Panc1 (cell line): ENCODE measurements around the gene TRIM17. TPM values are rescaled to one million over a fixed set of nuclear protein-coding genes. Genes with fewer than 3 reads are reported as not detected.

Source experiments
- ATAC-seq: fragments of 200-7000 bp; cut with Tn5 transposase; 2 replicates; pipeline ENCODE4 v1.9.1; 2020; ENCODE audit warnings: mild to moderate bottlenecking, moderate library complexity
- BruUV-seq: library from RNA; stranded (reverse); fragments of 400-500 nt; replicated peaks from 2 replicates; lab custom pipeline; 2021; lab: Mats Ljungman, UMichigan
- CTCF ChIA-PET: fragments of 300-600 bp; sonication (Branson Sonifier 250); formaldehyde crosslinking; loops from one replicate; lab custom pipeline; 2022; ENCODE audit warnings: antibody characterized with exemption; lab: Charles Lee
- POLR2A ChIA-PET: fragments of 300-600 bp; sonication (Branson Sonifier 250); formaldehyde crosslinking; loops from one replicate; lab custom pipeline; 2022; ENCODE audit warnings: antibody characterized with exemption; lab: Charles Lee
- DNase-seq: peaks from one replicate; pipeline ENCODE4 v3.0.0-alpha.2; 2010; ENCODE audit warnings: low read depth, low spot score
- H3K27ac ChIP-seq: 2 replicates; pipeline ENCODE4 v1.5.1; 2011; ENCODE audit warnings: mild to moderate bottlenecking, low read length, inconsistent platforms
- H3K27me3 ChIP-seq: fragments of 200-500 bp; sonication (Bioruptor generic); 2 replicates; pipeline ENCODE4 v1.6.0; 2014; ENCODE audit warnings: low read length, inconsistent platforms; ENCODE audit not compliant: control insufficient read depth, insufficient read depth
- H3K36me3 ChIP-seq: fragments of 200-500 bp; sonication (Bioruptor generic); 2 replicates; pipeline ENCODE4 v1.5.1; 2014; ENCODE audit warnings: inconsistent platforms, mild to moderate bottlenecking, low read length, moderate library complexity; ENCODE audit not compliant: control insufficient read depth, insufficient read depth
- H3K4me1 ChIP-seq: 2 replicates; pipeline ENCODE4 v1.5.1; 2011; ENCODE audit warnings: inconsistent platforms, mild to moderate bottlenecking, low read length, moderate library complexity; ENCODE audit not compliant: control insufficient read depth, insufficient read depth
- H3K4me3 ChIP-seq, 2 experiments: 2 replicates each; pipeline ENCODE4 v1.5.1; 2011 to 2012; ENCODE audit warnings: low read depth in 2 of 2, low read length in 2 of 2, mild to moderate bottlenecking in 2 of 2, inconsistent platforms in 1 of 2, moderate library complexity in 1 of 2
- H3K9me3 ChIP-seq: fragments of 200-500 bp; sonication (Bioruptor generic); 2 replicates; pipeline ENCODE4 v1.5.1; 2014; ENCODE audit warnings: low read depth, mild to moderate bottlenecking, inconsistent platforms, low read length, moderate library complexity; ENCODE audit not compliant: control insufficient read depth, insufficient read depth
- POLR2AphosphoS5 ChIP-seq: IDR thresholded peaks from 2 replicates; pipeline ENCODE4 v1.6.1; 2012; ENCODE audit warnings: mild to moderate bottlenecking, low read depth, low read length, moderate library complexity
- SIN3A ChIP-seq: IDR thresholded peaks from 2 replicates; pipeline ENCODE4 v1.6.1; 2012; ENCODE audit warnings: low read depth, mild to moderate bottlenecking, low read length, moderate library complexity, borderline replicate concordance; ENCODE audit not compliant: insufficient read depth
- TCF7L2 ChIP-seq: IDR thresholded peaks from 2 replicates; pipeline ENCODE4 v1.6.1; 2011; ENCODE audit warnings: mild to moderate bottlenecking, low read depth, low read length, inconsistent platforms
- in situ Hi-C: cut with HindIII; loops from 2 replicates; pipeline ENCODE4 v1.10.0; 2016; ENCODE audit warnings: low sequenced_read_pairs, low pct_unique_long_range_greater_than_20kb
- intact Hi-C: fragments of 100-400 bp; cut with micrococcal nuclease; formaldehyde crosslinking; loops from one replicate; pipeline ENCODE4 v1.10.0; 2022; ENCODE audit not compliant: unreplicated experiment
- total RNA-seq: library from RNA; stranded (reverse); gene quantifications from one replicate; pipeline ENCODE4 v1.2.1, GENCODE V29; 2021; ENCODE audit not compliant: unreplicated experiment
- TF ChIP-seq, protein P1 (sequence below): fragments of 450-650 bp; IDR thresholded peaks from 2 replicates; pipeline ENCODE4 v1.5.1; 2017; ENCODE audit warnings: mild to moderate bottlenecking
- TF ChIP-seq, protein P2 (sequence below), 2 experiments: IDR thresholded peaks; 2 replicates each; pipeline ENCODE4 v1.6.1; 2011 to 2012; ENCODE audit warnings: low read depth in 2 of 2, control low read depth in 1 of 2, low read length in 1 of 2, mild to moderate bottlenecking in 1 of 2, moderate library complexity in 1 of 2; ENCODE audit not compliant: insufficient read depth in 1 of 2

Gene TRIM17
- total RNA-seq, 1 experiment from 2014 or later: 1.2 TPM

DNA sequence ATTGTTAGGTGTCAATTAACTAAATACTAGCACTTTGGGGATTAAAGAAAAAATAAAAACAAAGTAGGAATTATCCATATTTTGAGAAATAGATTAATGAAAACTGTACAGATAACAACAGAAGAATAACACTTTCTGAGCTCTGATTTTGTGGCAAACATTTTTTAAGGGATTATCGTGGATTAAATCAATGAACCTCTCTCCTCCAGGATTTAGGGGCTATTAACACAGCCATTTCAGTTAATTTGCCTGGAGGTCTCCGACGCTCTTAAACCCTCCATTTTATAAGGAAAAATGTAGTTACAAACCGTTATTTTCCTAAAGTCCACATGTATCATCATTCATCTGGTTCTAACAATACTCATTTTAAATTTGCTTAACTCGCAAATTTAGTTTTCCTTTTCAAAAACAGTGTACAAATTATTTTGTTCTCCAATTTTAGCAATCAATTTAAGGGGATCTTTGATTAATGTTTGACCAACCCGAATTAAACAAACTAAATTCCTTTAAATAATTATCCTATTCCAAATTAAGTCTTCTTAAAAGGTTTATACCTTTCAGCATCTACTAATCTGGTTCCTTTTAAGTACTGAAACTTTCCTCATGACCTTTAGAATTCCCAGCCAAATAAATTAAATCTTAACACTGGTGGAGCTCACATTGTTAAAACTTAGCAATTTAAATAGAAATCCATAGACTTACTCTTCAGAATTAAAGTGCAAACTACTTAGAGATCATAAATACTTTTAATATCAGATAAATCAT is 39.8 kb upstream of the TRIM17 start:
- ChIA-PET POLR2A (no interaction called here), CTCF (no interaction called here)
- TF ChIP-seq TCF7L2 (no peak), SIN3A (no peak)
- TF ChIP-seq, protein P1, sequence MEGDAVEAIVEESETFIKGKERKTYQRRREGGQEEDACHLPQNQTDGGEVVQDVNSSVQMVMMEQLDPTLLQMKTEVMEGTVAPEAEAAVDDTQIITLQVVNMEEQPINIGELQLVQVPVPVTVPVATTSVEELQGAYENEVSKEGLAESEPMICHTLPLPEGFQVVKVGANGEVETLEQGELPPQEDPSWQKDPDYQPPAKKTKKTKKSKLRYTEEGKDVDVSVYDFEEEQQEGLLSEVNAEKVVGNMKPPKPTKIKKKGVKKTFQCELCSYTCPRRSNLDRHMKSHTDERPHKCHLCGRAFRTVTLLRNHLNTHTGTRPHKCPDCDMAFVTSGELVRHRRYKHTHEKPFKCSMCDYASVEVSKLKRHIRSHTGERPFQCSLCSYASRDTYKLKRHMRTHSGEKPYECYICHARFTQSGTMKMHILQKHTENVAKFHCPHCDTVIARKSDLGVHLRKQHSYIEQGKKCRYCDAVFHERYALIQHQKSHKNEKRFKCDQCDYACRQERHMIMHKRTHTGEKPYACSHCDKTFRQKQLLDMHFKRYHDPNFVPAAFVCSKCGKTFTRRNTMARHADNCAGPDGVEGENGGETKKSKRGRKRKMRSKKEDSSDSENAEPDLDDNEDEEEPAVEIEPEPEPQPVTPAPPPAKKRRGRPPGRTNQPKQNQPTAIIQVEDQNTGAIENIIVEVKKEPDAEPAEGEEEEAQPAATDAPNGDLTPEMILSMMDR: no peak
- TF ChIP-seq, protein P2, sequence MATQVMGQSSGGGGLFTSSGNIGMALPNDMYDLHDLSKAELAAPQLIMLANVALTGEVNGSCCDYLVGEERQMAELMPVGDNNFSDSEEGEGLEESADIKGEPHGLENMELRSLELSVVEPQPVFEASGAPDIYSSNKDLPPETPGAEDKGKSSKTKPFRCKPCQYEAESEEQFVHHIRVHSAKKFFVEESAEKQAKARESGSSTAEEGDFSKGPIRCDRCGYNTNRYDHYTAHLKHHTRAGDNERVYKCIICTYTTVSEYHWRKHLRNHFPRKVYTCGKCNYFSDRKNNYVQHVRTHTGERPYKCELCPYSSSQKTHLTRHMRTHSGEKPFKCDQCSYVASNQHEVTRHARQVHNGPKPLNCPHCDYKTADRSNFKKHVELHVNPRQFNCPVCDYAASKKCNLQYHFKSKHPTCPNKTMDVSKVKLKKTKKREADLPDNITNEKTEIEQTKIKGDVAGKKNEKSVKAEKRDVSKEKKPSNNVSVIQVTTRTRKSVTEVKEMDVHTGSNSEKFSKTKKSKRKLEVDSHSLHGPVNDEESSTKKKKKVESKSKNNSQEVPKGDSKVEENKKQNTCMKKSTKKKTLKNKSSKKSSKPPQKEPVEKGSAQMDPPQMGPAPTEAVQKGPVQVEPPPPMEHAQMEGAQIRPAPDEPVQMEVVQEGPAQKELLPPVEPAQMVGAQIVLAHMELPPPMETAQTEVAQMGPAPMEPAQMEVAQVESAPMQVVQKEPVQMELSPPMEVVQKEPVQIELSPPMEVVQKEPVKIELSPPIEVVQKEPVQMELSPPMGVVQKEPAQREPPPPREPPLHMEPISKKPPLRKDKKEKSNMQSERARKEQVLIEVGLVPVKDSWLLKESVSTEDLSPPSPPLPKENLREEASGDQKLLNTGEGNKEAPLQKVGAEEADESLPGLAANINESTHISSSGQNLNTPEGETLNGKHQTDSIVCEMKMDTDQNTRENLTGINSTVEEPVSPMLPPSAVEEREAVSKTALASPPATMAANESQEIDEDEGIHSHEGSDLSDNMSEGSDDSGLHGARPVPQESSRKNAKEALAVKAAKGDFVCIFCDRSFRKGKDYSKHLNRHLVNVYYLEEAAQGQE (IDR thresholded peaks at IDR 0.05; ENCODE audit: insufficient read depth in 1 of 2, low read depth in 2 of 2, low read length in 1 of 2): no peak
- no peak for ATAC-seq
- intact Hi-C loops (no loop called here), in situ Hi-C loops (no loop called here)
- peak overlapping the region; percentile 67 for H3K27ac ChIP-seq
- peak overlapping the region; percentile 58 to 69 for H3K4me3 ChIP-seq
- peaks cover 6% of the 10 kb centered on the region for H3K36me3 ChIP-seq
- no peaks in the 10 kb centered on the region for H3K27me3 ChIP-seq
- peaks cover 13% of the 10 kb centered on the region for H3K4me1 ChIP-seq
- no peaks in the 10 kb centered on the region for H3K9me3 ChIP-seq
- BruUV-seq: no TSS peak
- DNase-seq: no peak

DNA sequence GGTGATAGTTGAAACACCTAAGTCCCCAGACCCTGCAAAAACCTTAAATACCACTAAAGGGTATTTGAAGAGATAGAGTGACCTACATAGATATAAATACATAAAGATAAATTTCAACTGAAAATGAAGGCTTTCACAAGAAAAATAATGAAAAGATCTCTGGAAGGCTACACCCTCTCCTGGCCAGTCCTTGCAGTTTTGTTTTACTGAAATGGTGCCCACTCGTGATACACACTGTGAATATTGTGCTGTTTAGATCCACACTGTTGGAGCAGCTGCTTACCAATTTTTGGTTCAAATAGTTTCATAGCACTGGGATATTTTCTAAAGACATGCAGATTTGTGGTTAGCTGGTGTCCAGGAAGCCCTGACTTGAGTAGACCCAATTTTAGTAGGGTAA is 39.1 kb upstream of the TRIM17 start:
- TF ChIP-seq, protein P2 (IDR thresholded peaks at IDR 0.05; ENCODE audit: insufficient read depth in 1 of 2, low read depth in 2 of 2, low read length in 1 of 2): no peak
- no peak for TF ChIP-seq SIN3A
- TF ChIP-seq, protein P1: no peak
- no peak for TF ChIP-seq TCF7L2
- no peak for TF ChIP-seq POLR2AphosphoS5
- intact Hi-C loops: no loop called here
- ATAC-seq (no peak), DNase-seq (no peak)
- in situ Hi-C loops: no loop called here
- Histone ChIP-seq H3K27ac (no peak overlapping the region), H3K36me3 (peaks cover 6% of the 10 kb centered on the region), H3K27me3 (no peaks in the 10 kb centered on the region), H3K9me3 (no peaks in the 10 kb centered on the region), H3K4me3 (peak overlapping the region; percentile 23 to 58), H3K4me1 (peaks cover 13% of the 10 kb centered on the region)
- ChIA-PET POLR2A (no interaction called here), CTCF (no interaction called here)
- BruUV-seq: no TSS peak
